GM10266 (cell line): ENCODE results near the gene ZNF219.

ENCODE experiments used
- DNase-seq: peaks from one replicate; pipeline ENCODE4 v3.0.0; 2012; ENCODE audit errors: extremely low spot score
- TF ChIP-seq, protein P1 (sequence below): IDR thresholded peaks from 2 replicates; pipeline ENCODE4 v1.5.1; 2012; ENCODE audit warnings: mild to moderate bottlenecking, low read depth; ENCODE audit not compliant: control insufficient read depth, insufficient read depth; ENCODE audit errors: missing control alignments

ZNF219 gene

DNA sequence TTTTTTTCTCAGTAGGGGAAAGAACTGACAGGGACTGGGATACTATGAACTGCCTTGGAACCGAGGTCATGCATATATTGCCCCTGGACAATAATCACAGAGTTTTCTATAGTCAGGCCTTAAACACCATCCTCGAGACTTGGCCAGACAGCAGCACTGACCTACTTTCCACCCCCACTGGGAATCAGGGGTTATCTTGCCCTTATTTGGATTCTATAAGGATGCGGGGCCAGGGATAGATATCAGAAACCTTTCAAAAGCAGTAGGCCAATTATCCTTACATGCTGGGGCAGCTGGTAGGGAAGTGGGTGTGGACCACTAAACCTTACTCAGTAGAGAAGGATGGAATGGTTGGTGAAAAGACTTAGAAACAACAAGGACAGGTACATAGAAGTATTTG lies 2.0 kb downstream of the ZNF219 start:
- TF ChIP-seq, protein P1, sequence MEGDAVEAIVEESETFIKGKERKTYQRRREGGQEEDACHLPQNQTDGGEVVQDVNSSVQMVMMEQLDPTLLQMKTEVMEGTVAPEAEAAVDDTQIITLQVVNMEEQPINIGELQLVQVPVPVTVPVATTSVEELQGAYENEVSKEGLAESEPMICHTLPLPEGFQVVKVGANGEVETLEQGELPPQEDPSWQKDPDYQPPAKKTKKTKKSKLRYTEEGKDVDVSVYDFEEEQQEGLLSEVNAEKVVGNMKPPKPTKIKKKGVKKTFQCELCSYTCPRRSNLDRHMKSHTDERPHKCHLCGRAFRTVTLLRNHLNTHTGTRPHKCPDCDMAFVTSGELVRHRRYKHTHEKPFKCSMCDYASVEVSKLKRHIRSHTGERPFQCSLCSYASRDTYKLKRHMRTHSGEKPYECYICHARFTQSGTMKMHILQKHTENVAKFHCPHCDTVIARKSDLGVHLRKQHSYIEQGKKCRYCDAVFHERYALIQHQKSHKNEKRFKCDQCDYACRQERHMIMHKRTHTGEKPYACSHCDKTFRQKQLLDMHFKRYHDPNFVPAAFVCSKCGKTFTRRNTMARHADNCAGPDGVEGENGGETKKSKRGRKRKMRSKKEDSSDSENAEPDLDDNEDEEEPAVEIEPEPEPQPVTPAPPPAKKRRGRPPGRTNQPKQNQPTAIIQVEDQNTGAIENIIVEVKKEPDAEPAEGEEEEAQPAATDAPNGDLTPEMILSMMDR, result no peak
- no peak for DNase-seq

DNA sequence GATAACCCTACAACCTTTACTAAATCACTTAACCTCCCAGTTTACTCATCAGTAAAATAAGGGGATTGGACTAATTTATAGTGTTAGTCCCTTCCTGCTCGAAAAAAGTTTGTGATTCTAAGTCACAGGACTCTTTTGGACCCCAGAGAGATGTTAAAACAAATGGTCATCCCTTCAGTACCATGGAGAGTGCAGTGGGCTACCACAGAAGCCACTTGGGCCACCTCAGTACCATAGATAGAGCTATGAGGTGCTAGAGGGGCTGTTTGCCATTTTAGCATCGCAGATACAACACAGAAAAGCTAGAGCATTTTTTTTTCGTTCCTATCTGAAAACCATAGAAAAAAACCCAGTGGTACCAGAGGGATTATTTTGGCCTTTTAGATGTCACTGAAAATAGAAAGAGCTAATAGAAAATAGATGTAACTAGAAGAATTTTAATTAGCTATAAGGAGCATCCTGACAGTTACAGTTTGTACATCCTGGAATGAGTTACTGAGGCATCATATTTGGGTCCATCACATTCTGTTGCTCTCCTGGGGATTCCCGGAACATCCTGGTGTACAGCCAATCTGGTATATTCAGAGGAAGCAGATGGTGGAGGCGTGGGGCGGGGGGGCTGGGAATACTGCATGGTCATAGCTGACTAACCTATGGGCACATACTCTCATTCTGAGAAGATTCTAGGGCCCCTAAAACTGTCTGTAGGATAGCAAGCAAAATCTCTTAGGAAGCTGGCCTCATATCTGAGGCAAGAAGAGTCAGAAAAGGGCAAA lies 2.8 kb downstream of the ZNF219 start:
- DNase-seq, result peak; percentile 31
- TF ChIP-seq, protein P1, result no peak

DNA sequence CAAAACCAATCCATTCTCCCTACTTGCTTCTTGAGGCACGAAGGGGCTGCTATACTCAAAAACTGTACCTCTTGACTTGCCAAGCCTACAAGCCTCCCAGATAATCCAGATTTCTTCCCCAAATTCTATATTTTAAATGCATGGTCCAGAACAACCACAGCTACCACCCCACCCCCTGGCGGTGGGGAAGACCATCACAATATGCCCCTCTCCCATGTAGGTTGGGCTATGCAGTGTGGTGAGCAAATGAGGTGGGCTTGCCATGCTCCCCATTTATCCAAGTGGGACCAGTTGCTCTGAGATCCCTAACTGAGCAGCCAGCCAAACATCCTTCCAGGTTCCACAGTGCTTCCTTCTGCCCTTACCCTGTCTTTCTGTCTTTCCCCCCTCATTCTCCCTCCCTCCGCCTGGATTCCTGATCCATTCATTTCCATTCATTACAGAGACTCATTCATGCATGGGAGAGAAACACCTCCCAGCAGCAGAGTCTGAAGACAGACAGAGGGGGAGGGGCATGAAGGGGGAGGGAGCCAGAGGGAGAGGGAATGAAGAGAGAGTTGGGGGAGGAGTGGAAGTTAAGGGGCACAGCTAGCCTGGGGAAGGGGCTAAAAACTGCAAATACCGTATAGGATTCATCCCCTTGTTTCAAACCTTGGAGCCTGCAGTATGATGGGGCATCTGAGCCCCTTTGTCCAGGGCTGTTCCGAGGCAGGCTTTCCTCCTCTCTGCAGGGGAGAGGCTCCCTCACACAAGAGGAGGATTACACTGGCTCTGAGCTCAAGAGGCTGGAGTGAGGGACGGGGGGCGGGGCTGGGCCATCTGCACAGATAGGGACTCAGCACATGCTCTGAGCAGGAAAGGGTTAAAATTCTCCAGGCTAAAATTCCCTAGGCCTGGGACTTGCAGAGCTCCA lies 4.4 kb downstream of the ZNF219 start:
- TF ChIP-seq, protein P1, result no peak
- DNase-seq, result peak; percentile 29

DNA sequence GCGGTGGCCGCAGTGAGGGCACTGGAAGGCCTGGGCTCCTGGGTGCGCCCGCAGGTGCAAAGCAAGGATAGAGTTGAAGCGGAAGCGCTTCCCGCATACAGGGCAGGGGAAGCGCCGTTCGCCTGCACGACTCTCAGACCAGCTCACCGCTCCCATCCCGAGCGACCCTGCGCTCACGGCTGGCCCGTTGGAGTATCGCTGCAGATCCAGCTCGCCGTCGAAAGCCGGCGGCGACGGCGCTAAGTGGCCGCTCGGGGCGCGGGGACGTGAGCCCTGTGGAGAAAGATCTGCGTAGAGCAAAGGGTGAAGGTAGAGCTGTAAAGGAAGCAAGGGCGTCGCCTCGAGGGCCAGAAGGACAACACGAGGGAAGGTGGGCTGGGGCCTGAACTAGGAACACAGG lies 5.4 kb downstream of the ZNF219 start:
- DNase-seq, result peak; percentile 24
- TF ChIP-seq, protein P1, result no peak

DNA sequence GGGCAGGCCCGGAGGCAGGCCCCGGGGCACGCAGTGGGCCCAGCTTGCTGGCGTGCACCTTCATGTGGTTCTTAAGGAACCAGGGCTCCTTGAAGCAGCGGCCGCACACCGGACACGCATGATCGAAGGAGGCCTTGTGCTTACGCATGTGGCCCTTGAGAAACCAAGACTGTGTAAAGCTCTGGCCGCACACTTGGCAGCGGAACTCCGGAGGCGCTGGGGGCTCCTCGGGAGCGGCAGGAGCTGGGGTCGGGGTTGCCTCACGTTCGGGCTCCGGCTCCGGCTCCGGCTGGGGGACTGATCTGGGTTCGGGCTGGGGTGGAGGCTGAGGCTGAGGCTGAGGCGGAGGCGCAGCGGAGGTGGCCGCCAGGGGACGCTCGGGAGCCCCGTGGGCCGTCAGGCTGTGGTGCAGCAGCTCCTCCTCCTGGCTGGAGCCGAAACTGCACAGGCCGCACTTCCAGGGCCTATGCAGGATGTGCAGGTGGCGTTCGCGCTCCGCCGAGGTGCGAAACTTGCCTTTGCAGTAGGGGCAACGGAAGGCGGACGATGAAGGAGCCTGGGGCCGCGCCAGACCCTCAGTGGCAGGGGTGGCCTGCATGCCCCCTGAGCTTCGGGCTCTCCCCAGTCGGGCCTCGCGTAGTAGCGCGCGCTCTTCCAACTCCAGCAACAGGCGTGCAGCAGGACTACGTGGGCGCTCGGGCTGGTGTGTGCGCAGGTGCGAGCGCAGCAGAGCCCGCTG lies 6.0 kb downstream of the ZNF219 start:
- DNase-seq, result peak; percentile 97

DNA sequence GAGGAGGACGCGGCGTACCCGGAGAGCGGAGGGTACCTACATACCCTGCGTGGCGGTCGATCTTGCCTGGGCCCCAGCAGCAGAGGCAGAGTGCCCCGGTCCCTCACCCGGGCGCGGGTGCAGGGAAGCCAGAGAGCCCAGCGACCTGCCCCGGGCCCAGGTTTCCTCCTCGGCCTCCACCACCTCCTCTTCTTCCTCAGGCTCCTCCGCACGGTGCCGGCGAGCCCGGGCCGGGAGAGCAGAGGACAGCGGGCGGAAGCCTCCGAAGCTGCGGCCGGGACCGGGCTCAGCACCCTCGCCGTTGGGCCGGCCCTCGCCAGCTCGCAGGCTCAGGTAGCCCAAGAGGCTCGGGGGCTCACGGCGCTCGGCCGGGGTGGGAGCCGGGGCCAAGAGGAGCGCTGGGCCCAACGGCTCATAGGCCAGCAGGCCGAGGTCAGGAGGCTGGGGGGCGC lies 6.6 kb downstream of the ZNF219 start:
- DNase-seq, result no peak
- TF ChIP-seq, protein P1, result no peak

More for the DNA sequence above, 6.0 kb downstream of the ZNF219 start:
- TF ChIP-seq, protein P1, result peak; percentile 100
